Adrenal gland (tissue), 12 donors: ENCODE data around the gene PYGB. TPM values are rescaled to one million over a fixed set of nuclear protein-coding genes. Genes with fewer than 3 reads are reported as not detected.

Experiments used
- DNase-seq, 7 donors: peaks; one replicate each; pipeline ENCODE4 v3.0.0-alpha.2; 2019 to 2020
- H3K27ac ChIP-seq, 5 donors: fragments of 200-600 bp; sonication (generic) in 4 of 5; 1 replicate in 3 of 5; 2 replicates in 2 of 5; pipeline versions ENCODE4 v1.5.1 to v1.8.0; 2016 to 2020; ENCODE audit warnings: mild to moderate bottlenecking in 1 of 5
- H3K27me3 ChIP-seq: fragments of 200-600 bp; 2 replicates; pipeline ENCODE4 v1.8.0; 2021
- H3K36me3 ChIP-seq, 2 donors: fragments of 200-600 bp; replicated peaks in 1 of 2; 1 replicate in 1 of 2; 2 replicates in 1 of 2; pipeline versions ENCODE4 v1.5.1 to v1.8.0; 2018 to 2022
- H3K4me1 ChIP-seq, 2 donors: fragments of 200-600 bp; replicated peaks in 1 of 2; 1 replicate in 1 of 2; 2 replicates in 1 of 2; pipeline versions ENCODE4 v1.5.1 to v1.8.0; 2018 to 2021
- H3K4me3 ChIP-seq, 4 donors: fragments of 200-600 bp; sonication (generic) in 3 of 4; one replicate each; pipeline ENCODE4 v1.5.1; 2016 to 2018
- H3K9me3 ChIP-seq, 3 donors: fragments of 200-600 bp; sonication (generic) in 1 of 3; replicated peaks in 1 of 3; 1 replicate in 2 of 3; 2 replicates in 1 of 3; pipeline versions ENCODE4 v1.5.1 to v1.8.0; 2016 to 2021
- POLR2A ChIP-seq, 2 donors: fragments of 450-650 bp; IDR thresholded peaks; one replicate each; pipeline ENCODE4 v1.6.1; 2017; ENCODE audit warnings: antibody characterized with exemption in 2 of 2, mild to moderate bottlenecking in 2 of 2, moderate library complexity in 1 of 2
- WGBS, 4 donors: extraction: QIAGEN DNeasy Blood & Tissue Kit in 2 of 4; methylation state at CpG; one replicate each; pipeline versions ENCODE4 v1.1.5 to v1.1.7; 2013 to 2017; 5-methylcytosine and 5-hydroxymethylcytosine counted together
- intact Hi-C, 2 donors: fragments of 100-400 bp; cut with DNase I; formaldehyde crosslinking; loops; one replicate each; pipeline versions ENCODE4 v1.14.1 to v1.15.0; 2022 to 2023
- polyA plus RNA-seq, 3 donors: library from polyadenylated mRNA; stranded (reverse); fragments of 200-250 nt in 2 of 3; fragments of 350-450 nt in 1 of 3; fragmentation: Illumina TruSeq in 1 of 3; extraction: RNeasy Lipid Tissue Mini Kit (QIAGEN cat#74804) in 1 of 3; gene quantifications; one replicate each; pipeline ENCODE4 v1.2.3, GENCODE V29; 2013 to 2014
- total RNA-seq, 9 donors: library from RNA; depleted of rRNA in 4 of 9; stranded (reverse); fragments of >200 nt in 4 of 9; fragments of 120-200 nt in 1 of 9; fragmentation: NEBNext Ultra II Directional in 1 of 9; extraction: Animal tissue kit (Norgen Biotek cat#: 25700) in 1 of 9; gene quantifications; one replicate each; pipeline versions ENCODE4 v1.1.0 to v1.2.4, GENCODE V29; 2013 to 2023
- TF ChIP-seq, protein P1 (sequence below), 6 experiments: fragments of 450-650 bp in 4 of 6; fragments of 200-600 bp in 2 of 6; sonication (generic) in 1 of 6; IDR thresholded peaks; 1 replicate in 5 of 6; 2 replicates in 1 of 6; pipeline versions ENCODE4 v1.5.1 to v1.8.0; 2016 to 2021; ENCODE audit warnings: antibody characterized with exemption in 6 of 6, mild to moderate bottlenecking in 2 of 6, moderate library complexity in 1 of 6
- donor health status: healthy with polysubstance abuse.
- donor health status: Bipolar disorder and iron deficiency.
- donor health status: DM: yes; HTN: yes; CAD: no.
- donor health status: DM: no; HTN: no; CAD: no.
- donor health status: DM: no; HTN: no; CAD: no.
- donor health status: DM: yes; HTN: yes; CAD: no.

PYGB gene
- total and polyA plus RNA-seq, 12 donors, result 15.7 to 118 (median 71.4) TPM

DNA sequence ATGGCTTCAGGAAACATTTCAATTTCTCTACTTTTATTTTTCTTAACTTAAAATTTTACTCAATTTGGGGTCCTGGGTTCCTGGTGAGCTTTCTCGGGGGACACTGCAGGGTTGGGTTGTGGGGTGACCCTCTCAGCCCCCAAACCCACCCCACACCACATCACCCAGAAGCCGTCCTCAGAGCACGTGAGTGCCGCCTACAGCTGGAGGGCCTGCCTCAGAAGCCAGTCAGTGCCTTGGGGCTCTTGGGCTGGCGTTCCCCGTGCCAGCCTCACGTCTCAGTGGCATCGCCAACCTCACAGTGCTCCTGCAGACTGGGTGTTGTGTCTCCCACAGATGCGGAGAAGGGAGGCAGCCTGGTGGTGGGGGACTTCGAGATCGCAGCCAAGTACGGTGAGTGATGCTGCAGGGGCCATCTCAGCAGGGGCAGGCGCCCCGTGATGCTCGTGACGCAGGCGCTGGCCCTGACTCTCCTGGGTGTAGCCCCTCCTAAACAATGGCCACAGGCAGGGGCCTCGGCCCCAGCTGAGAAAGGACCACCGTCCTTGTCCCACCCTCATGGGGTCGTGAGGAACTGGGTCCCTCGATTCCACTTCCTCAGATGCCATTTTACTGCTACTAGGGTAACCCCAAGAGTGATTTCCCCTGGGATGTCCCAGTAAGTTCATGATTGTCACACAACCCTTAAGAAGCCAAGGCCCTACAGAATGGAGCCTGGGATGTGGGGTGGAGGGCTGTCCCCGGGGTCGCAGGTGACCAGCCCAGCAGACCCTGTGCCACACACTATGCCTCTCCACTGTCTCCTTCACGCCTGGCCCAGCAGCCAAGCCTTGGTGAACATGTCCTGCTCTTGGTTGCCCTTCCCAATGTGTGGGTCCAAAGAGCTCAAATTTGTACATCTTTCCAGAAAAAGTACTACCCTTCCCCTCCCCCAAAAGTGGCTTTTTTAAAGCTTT is 23.8 kb upstream of the PYGB start:
- H3K36me3 ChIP-seq, result peaks cover 0 to 30% of the 10 kb centered on the region in 2 donors
- TF ChIP-seq POLR2A (IDR thresholded peaks at IDR 0.05), result no peak
- TF ChIP-seq, protein P1, sequence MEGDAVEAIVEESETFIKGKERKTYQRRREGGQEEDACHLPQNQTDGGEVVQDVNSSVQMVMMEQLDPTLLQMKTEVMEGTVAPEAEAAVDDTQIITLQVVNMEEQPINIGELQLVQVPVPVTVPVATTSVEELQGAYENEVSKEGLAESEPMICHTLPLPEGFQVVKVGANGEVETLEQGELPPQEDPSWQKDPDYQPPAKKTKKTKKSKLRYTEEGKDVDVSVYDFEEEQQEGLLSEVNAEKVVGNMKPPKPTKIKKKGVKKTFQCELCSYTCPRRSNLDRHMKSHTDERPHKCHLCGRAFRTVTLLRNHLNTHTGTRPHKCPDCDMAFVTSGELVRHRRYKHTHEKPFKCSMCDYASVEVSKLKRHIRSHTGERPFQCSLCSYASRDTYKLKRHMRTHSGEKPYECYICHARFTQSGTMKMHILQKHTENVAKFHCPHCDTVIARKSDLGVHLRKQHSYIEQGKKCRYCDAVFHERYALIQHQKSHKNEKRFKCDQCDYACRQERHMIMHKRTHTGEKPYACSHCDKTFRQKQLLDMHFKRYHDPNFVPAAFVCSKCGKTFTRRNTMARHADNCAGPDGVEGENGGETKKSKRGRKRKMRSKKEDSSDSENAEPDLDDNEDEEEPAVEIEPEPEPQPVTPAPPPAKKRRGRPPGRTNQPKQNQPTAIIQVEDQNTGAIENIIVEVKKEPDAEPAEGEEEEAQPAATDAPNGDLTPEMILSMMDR (IDR thresholded peaks at IDR 0.05), result no peak
- DNase-seq, result peak in 1 of 7 donors; percentile 20
- H3K9me3 ChIP-seq, result no peaks in the 10 kb centered on the region
- H3K27ac ChIP-seq, result no peak overlapping the region
- WGBS, 4 donors, result 94 to 96% (median 95%) methylated on average over 14 to 24 of the region's 24 CpGs
- H3K4me3 ChIP-seq, result no peak overlapping the region
- peaks cover 12 to 17% of the 10 kb centered on the region in 2 donors for H3K4me1 ChIP-seq
- intact Hi-C loops, result no loop called here
- H3K27me3 ChIP-seq, result no peaks in the 10 kb centered on the region

DNA sequence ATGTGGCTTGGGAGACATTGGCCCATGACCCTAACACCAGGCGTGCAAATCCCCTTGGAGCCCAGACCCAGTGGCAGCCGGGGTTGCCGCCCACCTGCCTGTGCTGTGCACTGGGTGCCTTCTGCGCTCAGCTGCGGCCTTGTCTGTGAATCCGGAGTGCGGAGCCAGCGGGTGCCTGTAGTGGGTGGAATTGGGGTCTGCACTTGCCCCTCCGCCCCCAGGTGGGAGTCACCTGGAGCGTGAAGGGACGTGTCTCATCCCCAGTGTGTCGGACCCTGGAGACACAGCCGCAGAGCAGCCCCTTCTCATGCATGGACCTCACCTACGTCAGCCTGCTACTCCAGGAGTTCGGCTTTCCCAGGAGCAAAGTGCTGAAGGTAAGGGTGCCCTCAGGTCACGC is 22.9 kb upstream of the PYGB start:
- Histone ChIP-seq H3K9me3 (no peaks in the 10 kb centered on the region), H3K36me3 (peaks cover 0 to 25% of the 10 kb centered on the region in 2 donors), H3K27me3 (no peaks in the 10 kb centered on the region), H3K4me1 (peaks cover 12 to 17% of the 10 kb centered on the region in 2 donors), H3K27ac (no peak overlapping the region), H3K4me3 (no peak overlapping the region)
- peak in 1 of 7 donors; percentile 26 for DNase-seq
- intact Hi-C loops, result no loop called here
- WGBS, 4 donors, result 96 to 100% (median 97%) methylated on average over 4 to 16 of the region's 16 CpGs
- TF ChIP-seq POLR2A (IDR thresholded peaks at IDR 0.05), result no peak
- TF ChIP-seq, protein P1 (IDR thresholded peaks at IDR 0.05), result no peak

DNA sequence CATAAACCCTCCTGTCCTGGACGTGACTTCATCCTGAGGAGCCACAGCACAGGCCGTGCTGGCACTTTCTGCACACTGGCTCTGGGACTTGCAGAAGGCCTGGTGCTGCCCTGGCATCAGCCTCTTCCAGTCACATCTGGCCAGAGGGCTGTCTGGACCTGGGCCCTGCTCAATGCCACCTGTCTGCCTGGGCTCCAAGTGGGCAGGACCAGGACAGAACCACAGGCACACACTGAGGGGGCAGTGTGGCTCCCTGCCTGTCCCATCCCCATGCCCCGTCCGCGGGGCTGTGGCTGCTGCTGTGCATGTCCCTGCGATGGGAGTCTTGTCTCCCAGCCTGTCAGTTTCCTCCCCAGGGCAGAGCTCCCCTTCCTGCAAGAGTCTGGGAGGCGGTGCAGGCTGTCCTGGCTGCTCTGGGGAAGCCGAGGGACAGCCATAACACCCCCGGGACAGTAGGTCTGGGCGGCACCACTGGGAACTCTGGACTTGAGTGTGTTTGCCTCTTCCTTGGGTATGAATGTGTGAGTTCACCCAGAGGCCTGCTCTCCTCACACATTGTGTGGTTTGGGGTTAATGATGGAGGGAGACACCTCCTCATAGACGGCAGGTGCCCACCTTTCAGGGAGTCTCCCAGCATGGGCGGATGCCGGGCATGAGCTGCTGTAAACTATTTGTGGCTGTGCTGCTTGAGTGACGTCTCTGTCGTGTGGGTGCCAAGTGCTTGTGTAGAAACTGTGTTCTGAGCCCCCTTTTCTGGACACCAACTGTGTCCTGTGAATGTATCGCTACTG is 22.0 kb upstream of the PYGB start:
- Histone ChIP-seq H3K4me3 (no peak overlapping the region), H3K36me3 (peaks cover 0 to 20% of the 10 kb centered on the region in 2 donors), H3K27me3 (no peaks in the 10 kb centered on the region), H3K27ac (peak overlapping the region in 1 of 5 donors; percentile 89), H3K9me3 (no peaks in the 10 kb centered on the region), H3K4me1 (peaks cover 12 to 17% of the 10 kb centered on the region in 2 donors)
- TF ChIP-seq, protein P1 (IDR thresholded peaks at IDR 0.05), result no peak
- TF ChIP-seq POLR2A (IDR thresholded peaks at IDR 0.05), result no peak
- intact Hi-C loops, result no loop called here
- WGBS, 4 donors, result 85 to 96% (median 94%) methylated on average over 4 to 16 of the region's 16 CpGs
- DNase-seq, result peak in 1 of 7 donors; percentile 24
